ENCODE data around the gene MYZAP. TPM values are rescaled to one million over a fixed set of nuclear protein-coding genes. Genes with fewer than 3 reads are reported as not detected.

Gene MYZAP
- total and polyA plus RNA-seq, 9 of the 15 experiments (the other 6 are each of a cell fraction or from before 2014, with no cell fraction given): 0.03 TPM; not detected in 8

GRCh38 chr15:57570340-57570739, 21.4 kb upstream of the MYZAP start (continued):
- TF ChIP-seq, protein P1, sequence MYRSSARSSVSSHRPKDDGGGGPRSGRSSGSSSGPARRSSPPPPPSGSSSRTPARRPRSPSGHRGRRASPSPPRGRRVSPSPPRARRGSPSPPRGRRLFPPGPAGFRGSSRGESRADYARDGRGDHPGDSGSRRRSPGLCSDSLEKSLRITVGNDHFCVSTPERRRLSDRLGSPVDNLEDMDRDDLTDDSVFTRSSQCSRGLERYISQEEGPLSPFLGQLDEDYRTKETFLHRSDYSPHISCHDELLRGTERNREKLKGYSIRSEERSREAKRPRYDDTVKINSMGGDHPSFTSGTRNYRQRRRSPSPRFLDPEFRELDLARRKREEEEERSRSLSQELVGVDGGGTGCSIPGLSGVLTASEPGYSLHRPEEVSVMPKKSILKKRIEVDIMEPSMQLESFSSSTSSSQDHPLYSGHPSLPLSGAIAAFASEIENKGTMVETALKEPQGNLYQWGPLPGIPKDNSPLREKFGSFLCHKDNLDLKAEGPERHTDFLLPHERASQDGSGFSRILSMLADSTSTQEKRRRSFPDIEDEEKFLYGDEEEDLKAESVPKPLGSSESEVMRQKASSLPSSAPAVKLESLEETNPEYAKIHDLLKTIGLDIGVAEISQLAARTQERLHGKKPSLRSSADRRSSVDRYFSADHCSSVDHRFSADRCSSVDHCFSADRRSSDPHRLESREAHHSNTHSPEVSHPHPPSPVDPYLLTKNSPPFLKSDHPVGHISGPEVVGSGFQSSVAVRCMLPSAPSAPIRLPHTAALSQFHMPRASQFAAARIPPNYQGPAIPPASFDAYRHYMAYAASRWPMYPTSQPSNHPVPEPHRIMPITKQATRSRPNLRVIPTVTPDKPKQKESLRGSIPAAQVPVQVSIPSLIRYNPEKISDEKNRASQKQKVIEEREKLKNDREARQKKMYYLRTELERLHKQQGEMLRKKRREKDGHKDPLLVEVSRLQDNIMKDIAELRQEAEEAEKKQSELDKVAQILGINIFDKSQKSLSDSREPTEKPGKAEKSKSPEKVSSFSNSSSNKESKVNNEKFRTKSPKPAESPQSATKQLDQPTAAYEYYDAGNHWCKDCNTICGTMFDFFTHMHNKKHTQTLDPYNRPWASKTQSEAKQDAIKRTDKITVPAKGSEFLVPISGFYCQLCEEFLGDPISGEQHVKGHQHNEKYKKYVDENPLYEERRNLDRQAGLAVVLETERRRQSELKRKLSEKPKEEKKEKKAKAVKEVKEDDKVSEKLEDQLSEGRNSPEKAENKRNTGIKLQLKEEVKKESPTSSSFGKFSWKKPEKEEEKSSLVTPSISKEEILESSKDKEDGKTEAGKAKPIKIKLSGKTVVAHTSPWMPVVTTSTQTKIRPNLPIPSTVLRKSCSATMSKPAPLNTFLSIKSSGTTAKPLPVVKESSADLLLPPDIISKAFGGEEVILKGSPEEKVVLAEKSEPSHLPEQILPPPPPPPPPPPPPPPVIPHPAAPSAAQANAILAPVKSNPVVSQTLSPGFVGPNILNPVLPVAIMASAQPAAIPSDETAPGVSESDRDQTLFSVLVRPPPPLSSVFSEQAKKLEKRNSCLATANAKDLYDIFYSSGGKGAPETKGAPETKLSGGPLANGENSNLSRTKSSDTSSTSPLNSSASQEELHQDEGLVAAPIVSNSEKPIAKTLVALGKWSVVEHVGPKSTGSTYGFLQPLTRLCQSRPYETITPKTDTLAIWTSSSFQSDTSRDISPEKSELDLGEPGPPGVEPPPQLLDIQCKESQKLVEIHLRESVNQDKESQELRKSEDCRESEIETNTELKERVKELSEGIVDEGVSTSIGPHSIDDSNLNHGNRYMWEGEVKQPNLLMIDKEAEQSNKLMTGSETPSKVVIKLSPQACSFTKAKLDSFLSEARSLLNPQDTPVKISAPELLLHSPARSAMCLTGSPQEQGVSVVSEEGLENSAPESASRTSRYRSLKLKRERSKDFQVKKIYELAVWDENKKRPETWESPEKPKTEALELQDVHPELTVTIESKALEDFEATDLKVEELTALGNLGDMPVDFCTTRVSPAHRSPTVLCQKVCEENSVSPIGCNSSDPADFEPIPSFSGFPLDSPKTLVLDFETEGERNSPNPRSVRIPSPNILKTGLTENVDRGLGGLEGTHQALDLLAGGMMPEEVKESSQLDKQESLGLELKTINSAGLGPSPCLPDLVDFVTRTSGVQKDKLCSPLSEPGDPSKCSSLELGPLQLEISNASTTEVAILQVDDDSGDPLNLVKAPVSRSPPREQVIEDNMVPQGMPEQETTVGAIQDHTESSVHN (IDR thresholded peaks at IDR 0.05; ENCODE audit: borderline replicate concordance in 1 of 2, low read depth in 1 of 2): no peak
- TF ChIP-seq POLR3G (IDR thresholded peaks at IDR 0.05; ENCODE audit: extremely low read depth, insufficient read length, insufficient replicate concordance): no peak
- TF ChIP-seq POLR2B (IDR thresholded peaks at IDR 0.05; ENCODE audit: low read depth, partially characterized antibody): no peak
- TF ChIP-seq SRSF7 (optimal IDR thresholded peaks at IDR 0.05; ENCODE audit: low read depth, low read length): no peak
- TF ChIP-seq, protein P2, sequence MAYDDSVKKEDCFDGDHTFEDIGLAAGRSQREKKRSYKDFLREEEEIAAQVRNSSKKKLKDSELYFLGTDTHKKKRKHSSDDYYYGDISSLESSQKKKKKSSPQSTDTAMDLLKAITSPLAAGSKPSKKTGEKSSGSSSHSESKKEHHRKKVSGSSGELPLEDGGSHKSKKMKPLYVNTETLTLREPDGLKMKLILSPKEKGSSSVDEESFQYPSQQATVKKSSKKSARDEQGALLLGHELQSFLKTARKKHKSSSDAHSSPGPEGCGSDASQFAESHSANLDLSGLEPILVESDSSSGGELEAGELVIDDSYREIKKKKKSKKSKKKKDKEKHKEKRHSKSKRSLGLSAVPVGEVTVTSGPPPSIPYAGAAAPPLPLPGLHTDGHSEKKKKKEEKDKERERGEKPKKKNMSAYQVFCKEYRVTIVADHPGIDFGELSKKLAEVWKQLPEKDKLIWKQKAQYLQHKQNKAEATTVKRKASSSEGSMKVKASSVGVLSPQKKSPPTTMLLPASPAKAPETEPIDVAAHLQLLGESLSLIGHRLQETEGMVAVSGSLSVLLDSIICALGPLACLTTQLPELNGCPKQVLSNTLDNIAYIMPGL (CRISPR knock-in tag; IDR thresholded peaks at IDR 0.05): no peak
- TF ChIP-seq GTF2E2 (tag; IDR thresholded peaks at IDR 0.05): no peak
- no peak for TF ChIP-seq ATF7 (IDR thresholded peaks at IDR 0.05)
